ENCODE data around the gene CTIF.

CTIF gene

DNA sequence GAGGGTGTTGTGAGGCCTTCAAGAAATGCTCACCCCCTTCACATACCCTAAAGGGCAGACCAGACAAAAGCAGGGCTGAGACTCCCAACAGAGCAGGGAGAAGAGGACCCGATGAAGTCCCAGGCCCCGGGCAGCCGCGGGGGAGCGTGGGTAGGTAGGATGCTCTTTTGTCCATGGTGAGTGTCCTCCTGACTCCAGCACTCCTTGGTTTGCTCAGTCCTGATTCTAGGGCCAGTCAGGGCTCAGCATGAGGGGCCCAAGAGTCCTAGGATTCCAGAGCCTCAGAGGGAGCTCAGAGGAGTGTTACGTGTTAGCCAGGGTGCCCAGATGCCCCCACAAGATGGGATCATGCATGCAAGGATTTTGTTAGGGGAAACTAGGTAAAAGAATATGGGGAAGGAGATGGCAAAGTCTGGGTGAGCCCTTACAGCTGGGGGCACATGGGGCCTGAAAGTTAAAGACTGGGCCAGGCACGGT lies 347.1 kb downstream of the CTIF start:
- POLR2A ChIA-PET = no interaction called here

DNA sequence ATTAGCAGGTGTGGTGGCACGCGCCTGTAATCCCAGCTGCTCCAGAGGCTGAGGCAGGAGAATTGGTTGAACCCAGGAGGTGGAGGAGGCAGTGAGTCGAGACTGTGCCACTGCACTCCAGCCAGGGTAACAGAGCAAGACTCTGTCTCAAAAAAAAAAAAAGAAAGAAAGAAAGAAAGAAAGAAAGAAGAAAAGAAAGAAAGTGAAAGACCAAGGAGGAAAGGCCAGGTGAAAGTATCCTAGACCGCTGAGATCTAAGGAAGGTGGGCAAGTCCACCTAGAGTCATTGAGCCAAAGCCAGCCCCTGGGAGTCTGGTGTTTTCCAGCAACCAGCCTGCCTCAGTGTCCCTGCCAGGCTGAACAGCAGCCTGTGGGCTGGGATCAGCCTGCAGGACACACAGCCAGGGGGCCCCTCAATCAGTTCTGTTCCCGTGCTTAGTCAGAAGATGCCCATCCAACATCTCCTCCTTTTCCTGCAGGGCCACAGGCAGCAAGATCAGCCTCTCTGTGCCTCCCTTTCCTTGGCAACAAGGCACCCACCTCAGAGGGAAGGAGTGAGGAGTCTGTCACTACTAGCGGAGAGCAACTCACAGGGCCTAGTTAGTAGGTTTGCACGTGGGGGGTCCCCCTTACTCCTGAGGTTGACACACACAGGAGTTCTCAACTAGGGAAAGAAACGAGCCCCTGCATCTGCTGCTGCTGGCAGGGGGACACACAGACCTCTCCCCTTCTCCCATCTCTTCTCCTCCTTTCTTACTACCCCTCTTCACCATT lies 347.9 kb downstream of the CTIF start:
- TF ChIP-seq, protein P1, sequence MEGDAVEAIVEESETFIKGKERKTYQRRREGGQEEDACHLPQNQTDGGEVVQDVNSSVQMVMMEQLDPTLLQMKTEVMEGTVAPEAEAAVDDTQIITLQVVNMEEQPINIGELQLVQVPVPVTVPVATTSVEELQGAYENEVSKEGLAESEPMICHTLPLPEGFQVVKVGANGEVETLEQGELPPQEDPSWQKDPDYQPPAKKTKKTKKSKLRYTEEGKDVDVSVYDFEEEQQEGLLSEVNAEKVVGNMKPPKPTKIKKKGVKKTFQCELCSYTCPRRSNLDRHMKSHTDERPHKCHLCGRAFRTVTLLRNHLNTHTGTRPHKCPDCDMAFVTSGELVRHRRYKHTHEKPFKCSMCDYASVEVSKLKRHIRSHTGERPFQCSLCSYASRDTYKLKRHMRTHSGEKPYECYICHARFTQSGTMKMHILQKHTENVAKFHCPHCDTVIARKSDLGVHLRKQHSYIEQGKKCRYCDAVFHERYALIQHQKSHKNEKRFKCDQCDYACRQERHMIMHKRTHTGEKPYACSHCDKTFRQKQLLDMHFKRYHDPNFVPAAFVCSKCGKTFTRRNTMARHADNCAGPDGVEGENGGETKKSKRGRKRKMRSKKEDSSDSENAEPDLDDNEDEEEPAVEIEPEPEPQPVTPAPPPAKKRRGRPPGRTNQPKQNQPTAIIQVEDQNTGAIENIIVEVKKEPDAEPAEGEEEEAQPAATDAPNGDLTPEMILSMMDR (IDR thresholded peaks at IDR 0.05; ENCODE audit: insufficient read depth, low read length, missing control alignments) = no peak
- POLR2A ChIA-PET = no interaction called here
- DNase-seq (ENCODE audit: low read depth, low spot score) = no peak
- CTCF ChIA-PET = interaction anchor here (1.2 kb wide), 1 partner anchor 14 kb away, joined by 3 read pairs; no protein-coding TSS in a partner anchor
- no peak overlapping the region for H3K4me3 ChIP-seq (ENCODE audit: low read depth, low read length)

More for the DNA sequence above, 347.1 kb downstream of the CTIF start:
- CTCF ChIA-PET = interaction anchor here (1.2 kb wide), 1 partner anchor 15 kb away, joined by 3 read pairs; no protein-coding TSS in a partner anchor
- DNase-seq (ENCODE audit: low read depth, low spot score) = no peak
- H3K4me3 ChIP-seq (ENCODE audit: low read depth, low read length) = no peak overlapping the region
- TF ChIP-seq, protein P1 (IDR thresholded peaks at IDR 0.05; ENCODE audit: insufficient read depth, low read length, missing control alignments) = no peak

- DNase-seq (ENCODE audit: low read depth, low spot score) = no peak
- TF ChIP-seq, protein P1 (IDR thresholded peaks at IDR 0.05; ENCODE audit: insufficient read depth, low read length, missing control alignments) = no peak
- ChIA-PET CTCF (interaction anchor here (0.7 kb wide), 1 partner anchor 390 kb away, joined by 3 read pairs; no protein-coding TSS in a partner anchor), POLR2A (no interaction called here)
- H3K4me3 ChIP-seq (ENCODE audit: low read depth, low read length) = no peak overlapping the region
Observed at GRCh38 chr18:48887294-48887904, 348.6 kb downstream of the CTIF start.

- TF ChIP-seq, protein P1 (IDR thresholded peaks at IDR 0.05; ENCODE audit: insufficient read depth, low read length, missing control alignments) = no peak
- POLR2A ChIA-PET = no interaction called here
- CTCF ChIA-PET = interaction anchor here (0.7 kb wide), 1 partner anchor 390 kb away, joined by 3 read pairs; no protein-coding TSS in a partner anchor
- no peak overlapping the region for H3K4me3 ChIP-seq (ENCODE audit: low read depth, low read length)
- DNase-seq (ENCODE audit: low read depth, low spot score) = no peak
Observed at GRCh38 chr18:48887905-48888772, 349.3 kb downstream of the CTIF start.

- no peak for DNase-seq (ENCODE audit: low read depth, low spot score)
- ChIA-PET CTCF (no interaction called here), POLR2A (no interaction called here)
- TF ChIP-seq, protein P1 (IDR thresholded peaks at IDR 0.05; ENCODE audit: insufficient read depth, low read length, missing control alignments) = no peak
- no peak overlapping the region for H3K4me3 ChIP-seq (ENCODE audit: low read depth, low read length)
Observed at GRCh38 chr18:48888773-48889080, 349.9 kb downstream of the CTIF start.
